RWPE1 (cell line): ENCODE measurements around the gene FNDC11.

Experiments
- CTCF ChIA-PET: fragments of 350-600 bp; sonication (Branson Sonifier 250); formaldehyde crosslinking; extraction: SDS; loops from one replicate; lab custom pipeline; 2021; lab: Yijun Ruan, JAX
- POLR2A ChIA-PET: fragments of 400-600 bp; formaldehyde crosslinking; extraction: SDS; loops from one replicate; lab custom pipeline; 2020; ENCODE audit warnings: antibody characterized with exemption; ENCODE audit not compliant: low non-redundant PET; lab: Yijun Ruan, JAX
- DNase-seq: peaks from one replicate; pipeline ENCODE4 v3.0.0; 2012; ENCODE audit warnings: low spot score
- H3K27ac ChIP-seq: fragments of 450-650 bp; 2 replicates; pipeline ENCODE4 v1.5.1; 2017
- CTCF ChIP-seq: fragments of 450-650 bp; conservative IDR thresholded peaks from 2 replicates; pipeline ENCODE4 v1.5.1; 2017; ENCODE audit warnings: low read depth, mild to moderate bottlenecking

Gene FNDC11

DNA sequence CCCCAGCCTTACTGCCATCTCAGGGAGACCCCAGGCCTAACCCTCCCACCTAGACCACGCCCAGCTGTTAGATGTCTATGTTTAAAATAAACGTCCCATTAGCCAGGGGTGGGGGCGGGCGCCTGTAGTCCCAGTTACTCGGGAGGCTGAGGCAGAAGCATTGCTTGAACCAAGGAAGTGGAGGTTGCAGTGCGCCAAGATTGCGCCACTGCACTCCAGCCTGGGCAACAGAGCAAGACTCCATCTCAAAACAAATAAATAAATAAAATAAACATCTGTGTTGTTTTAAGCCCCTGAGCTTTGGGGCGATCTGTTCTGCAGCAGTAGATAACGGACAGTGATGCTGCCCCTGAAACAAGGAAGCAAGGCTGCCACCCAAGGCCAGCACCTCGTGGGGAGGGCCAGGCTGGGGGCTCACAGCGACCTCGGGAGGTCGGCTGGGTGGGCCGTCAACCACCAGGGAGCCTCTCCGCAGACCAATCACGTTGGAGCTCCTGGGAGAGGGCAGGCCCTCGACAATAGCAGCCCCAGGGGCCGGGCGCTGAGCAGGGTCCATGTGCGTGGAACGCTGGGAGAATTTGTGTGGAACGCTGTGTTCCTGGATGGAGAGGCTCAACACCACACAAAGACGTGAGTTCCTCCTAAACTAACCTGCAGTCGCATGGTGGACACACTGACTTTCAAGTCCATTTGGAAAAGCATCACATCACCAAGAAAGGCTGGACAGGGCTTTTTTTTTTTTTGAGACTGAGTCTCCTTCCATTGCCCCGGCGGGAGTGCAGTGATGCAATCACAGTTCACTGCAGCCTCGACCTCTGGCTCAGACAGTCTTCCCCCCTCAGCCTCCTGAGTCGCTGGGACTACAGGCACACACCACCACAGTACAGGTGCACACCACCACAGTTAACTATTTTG is 21.1 kb downstream of the FNDC11 start:
- no peak for DNase-seq
- CTCF ChIA-PET = interaction anchor here (0.6 to 2.5 kb wide), 5 partner anchors 37 to 405 kb away, joined by 3 to 15 read pairs (median 4); partner anchors contain the start of genes PTK6 and SAMD10
- peak overlapping the region; percentile 80 for H3K27ac ChIP-seq
- TF ChIP-seq CTCF = no peak
- POLR2A ChIA-PET = interaction anchor here (1.2 to 1.7 kb wide), 2 partner anchors 38 to 40 kb away, joined by 4 to 5 read pairs; partner anchors contain the start of gene PTK6

GRCh38 chr20:63576311-63576710 is 22.4 kb downstream of the FNDC11 start:
- ChIA-PET POLR2A (interaction anchor here (0.6 kb wide), 1 partner anchor 54 kb away, joined by 3 read pairs; no protein-coding TSS in a partner anchor), CTCF (interaction anchor here (0.6 kb wide), 1 partner anchor 29 kb away, joined by 4 read pairs; the partner anchor contains the start of gene SRMS)
- TF ChIP-seq CTCF = no peak
- no peak for DNase-seq
- no peak overlapping the region for H3K27ac ChIP-seq

DNA sequence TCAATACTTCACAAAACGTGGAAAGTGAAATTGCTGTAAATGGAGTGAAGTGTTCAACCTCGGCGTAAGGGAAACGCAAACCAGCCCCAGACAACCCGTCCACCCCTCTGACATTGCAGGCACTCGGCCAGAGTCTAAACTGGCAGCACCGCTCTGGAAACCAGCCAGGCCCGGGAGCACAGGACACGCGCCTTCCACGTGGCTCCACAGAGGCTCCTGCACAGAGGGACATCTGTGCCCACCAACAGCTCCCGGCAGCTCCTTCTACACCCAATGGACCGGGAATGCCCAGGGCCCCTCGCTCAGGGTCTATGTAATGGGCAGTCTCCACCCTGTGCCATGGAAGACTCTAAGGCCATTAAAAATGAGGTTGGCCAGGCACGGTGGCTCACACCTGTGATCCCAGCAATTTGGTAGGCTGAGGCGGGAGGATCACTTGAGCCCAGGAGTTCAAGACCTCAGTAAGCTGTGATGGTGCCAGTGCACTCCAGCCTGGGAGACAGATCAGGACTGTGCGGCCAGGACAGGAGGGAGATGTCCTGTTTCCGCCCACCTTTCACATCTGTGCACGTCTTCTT is 23.4 kb downstream of the FNDC11 start:
- ChIA-PET POLR2A (no interaction called here), CTCF (interaction anchor here (1.6 kb wide), 1 partner anchor 39 kb away, joined by 6 read pairs; no protein-coding TSS in a partner anchor)

DNA sequence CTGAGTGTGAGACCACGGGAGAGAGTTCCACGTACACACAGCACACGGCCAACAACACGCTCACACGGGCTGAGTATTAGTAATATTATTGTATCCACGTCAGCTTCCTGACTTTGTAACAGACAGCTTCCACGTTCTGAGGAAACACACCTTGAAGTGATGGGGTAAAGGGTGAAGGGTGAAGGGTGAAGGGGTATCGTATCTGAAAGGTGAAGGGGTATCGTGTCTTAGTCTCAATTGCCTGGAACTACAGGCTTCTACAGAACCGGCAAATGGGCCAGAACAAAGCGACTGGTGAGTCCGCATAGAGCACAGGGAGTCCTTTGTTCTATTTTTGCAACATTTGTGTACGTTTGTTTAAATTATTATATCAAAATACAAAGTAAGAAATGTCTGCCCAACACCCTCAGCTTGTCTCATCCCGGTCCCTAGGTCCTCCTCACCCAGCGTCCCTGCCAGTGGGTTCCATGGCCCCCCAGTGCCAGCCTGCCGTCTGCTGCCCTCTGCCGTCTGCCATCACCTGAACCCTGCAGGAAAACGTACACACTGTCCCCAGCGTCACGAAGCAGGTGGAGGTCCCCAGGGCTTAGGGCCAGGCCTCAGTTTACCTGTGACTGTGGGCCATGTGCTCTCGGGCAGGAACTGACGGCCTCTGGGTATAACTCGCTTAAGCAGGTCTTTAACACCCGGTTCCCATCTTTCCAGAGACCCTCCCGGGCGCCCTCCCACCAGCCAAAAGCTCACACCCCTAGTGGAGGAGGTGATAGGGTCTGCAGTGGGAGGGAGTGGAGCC is 24.5 kb downstream of the FNDC11 start:
- POLR2A ChIA-PET = no interaction called here
- DNase-seq = no peak

More for the DNA sequence above, 23.4 kb downstream of the FNDC11 start:
- H3K27ac ChIP-seq = no peak overlapping the region
- no peak for TF ChIP-seq CTCF
- DNase-seq = no peak

DNA sequence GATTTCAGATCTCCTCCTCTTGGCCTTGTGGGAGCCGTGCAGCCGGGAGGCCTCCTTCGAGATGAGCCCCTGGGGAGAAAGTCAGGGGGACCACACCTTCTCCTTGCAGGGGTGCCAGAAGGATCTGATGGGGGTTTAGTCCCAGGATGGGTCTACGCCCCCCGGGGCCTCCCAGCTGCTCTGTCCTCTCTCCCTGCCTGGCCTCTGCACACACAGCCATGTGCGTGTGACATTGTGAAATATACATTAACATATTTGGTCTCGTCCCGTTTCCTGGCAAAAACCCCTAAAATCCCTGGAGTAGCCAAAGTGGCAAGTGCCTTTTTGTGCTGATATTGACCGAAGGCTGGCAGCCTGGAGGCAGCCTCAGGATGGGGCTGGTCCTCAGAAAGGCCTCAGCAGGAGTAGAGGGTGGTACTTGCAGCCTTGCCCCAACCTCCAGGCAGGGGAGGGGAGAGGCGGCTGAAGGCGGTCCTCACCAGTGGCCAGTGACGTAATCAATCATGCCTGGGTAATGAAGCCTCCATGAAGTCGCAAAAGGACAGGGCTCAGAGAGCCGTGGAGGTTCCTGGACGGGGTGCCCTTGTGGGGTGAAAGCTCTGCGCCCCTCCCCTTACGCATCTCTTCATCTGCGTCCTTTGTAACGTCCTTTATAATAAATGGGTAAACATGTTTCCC is 25.2 kb downstream of the FNDC11 start:
- DNase-seq = no peak
- ChIA-PET CTCF (interaction anchor here (0.7 to 1.6 kb wide), 2 partner anchors 41 to 346 kb away, joined by 3 to 6 read pairs; no protein-coding TSS in a partner anchor), POLR2A (no interaction called here)
- TF ChIP-seq CTCF = no peak
- no peak overlapping the region for H3K27ac ChIP-seq

More for the DNA sequence above, 24.5 kb downstream of the FNDC11 start:
- H3K27ac ChIP-seq = no peak overlapping the region
- TF ChIP-seq CTCF = no peak
- CTCF ChIA-PET = interaction anchor here (0.7 to 1.6 kb wide), 2 partner anchors 40 to 345 kb away, joined by 3 to 6 read pairs; no protein-coding TSS in a partner anchor
